SK-N-SH (cell line): Measurements from ENCODE around the gene PKNOX1. TPM values are rescaled to one million over a fixed set of nuclear protein-coding genes. Genes with fewer than 3 reads are reported as not detected.

ENCODE experiments used
- CTCF ChIA-PET: fragments of 300-600, 350-600 bp; formaldehyde crosslinking; extraction: SDS; loops from one replicate; lab custom pipeline; 2021; lab: Yijun Ruan, JAX
- POLR2A ChIA-PET: fragments of 350-600 bp; sonication (Branson Sonifier 250); formaldehyde crosslinking; extraction: SDS; loops from one replicate; lab custom pipeline; 2020; ENCODE audit warnings: antibody characterized with exemption, inconsistent platforms; lab: Yijun Ruan, JAX
- DNase-seq: peaks from one replicate; pipeline ENCODE4 v3.0.0; 2012
- H2AFZ ChIP-seq: fragments of 200-600 bp; sonication (generic); 2 replicates; pipeline ENCODE4 v1.8.1; 2016; ENCODE audit warnings: antibody characterized with exemption, mild to moderate bottlenecking, low read depth
- H3F3A ChIP-seq: fragments of 200-600 bp; sonication (generic); replicated peaks from 2 replicates; pipeline ENCODE3; 2016; ENCODE audit warnings: antibody characterized with exemption, mild to moderate bottlenecking; ENCODE audit not compliant: insufficient read depth
- H3K27ac ChIP-seq, 2 experiments: fragments of 200-500 bp in 1 of 2; fragments of 200-600 bp in 1 of 2; sonication (Bioruptor generic) in 1 of 2; sonication (generic), shearing (Covaris generic) in 1 of 2; 2 replicates each; pipeline versions ENCODE4 v1.5.1 to v1.6.1; 2014 to 2016; ENCODE audit warnings: low read depth in 2 of 2, inconsistent platforms in 1 of 2, low read length in 1 of 2, mild to moderate bottlenecking in 1 of 2, mixed read lengths in 1 of 2
- H3K27me3 ChIP-seq: fragments of 200-600 bp; sonication (generic), shearing (Covaris generic); 2 replicates; pipeline ENCODE4 v1.6.1; 2016; ENCODE audit warnings: mixed run types; ENCODE audit not compliant: insufficient read depth
- H3K36me3 ChIP-seq, 2 experiments: fragments of 200-500 bp in 1 of 2; fragments of 200-600 bp in 1 of 2; sonication (Bioruptor generic) in 1 of 2; sonication (generic) in 1 of 2; replicated peaks in 1 of 2; 2 replicates each; pipeline versions ENCODE3 to v1.5.1; 2014 to 2016; ENCODE audit warnings: low read length in 1 of 2, mild to moderate bottlenecking in 1 of 2; ENCODE audit not compliant: insufficient read depth in 2 of 2, control insufficient read depth in 1 of 2
- H3K4me1 ChIP-seq, 2 experiments: fragments of 200-500 bp in 1 of 2; fragments of 200-600 bp in 1 of 2; sonication (Bioruptor generic) in 1 of 2; sonication (generic), shearing (Covaris generic) in 1 of 2; 2 replicates each; pipeline versions ENCODE4 v1.5.1 to v1.6.1; 2014 to 2016; ENCODE audit warnings: low read depth in 1 of 2, low read length in 1 of 2, mixed run types in 1 of 2; ENCODE audit not compliant: insufficient read depth in 2 of 2, control insufficient read depth in 1 of 2
- H3K4me2 ChIP-seq: fragments of 200-600 bp; sonication (generic), shearing (Covaris generic); 2 replicates; pipeline ENCODE4 v1.6.1; 2017; ENCODE audit warnings: mixed run types
- H3K4me3 ChIP-seq, 2 experiments: fragments of 200-500 bp in 1 of 2; fragments of 200-600 bp in 1 of 2; sonication (Bioruptor generic) in 1 of 2; sonication (generic), shearing (Covaris generic) in 1 of 2; 2 replicates each; pipeline versions ENCODE4 v1.5.1 to v1.8.1; 2014 to 2016; ENCODE audit warnings: low read depth in 2 of 2, inconsistent platforms in 1 of 2, low read length in 1 of 2, mild to moderate bottlenecking in 1 of 2, mixed read lengths in 1 of 2, moderate library complexity in 1 of 2
- H3K79me2 ChIP-seq: fragments of 200-600 bp; sonication (generic); 2 replicates; pipeline ENCODE4 v1.8.1; 2017; ENCODE audit warnings: mild to moderate bottlenecking; ENCODE audit not compliant: insufficient read depth
- H3K9ac ChIP-seq: fragments of 200-600 bp; sonication (generic); 2 replicates; pipeline ENCODE4 v1.6.1; 2017; ENCODE audit warnings: mixed run types
- H3K9me2 ChIP-seq: fragments of 200-600 bp; sonication (generic); 2 replicates; pipeline ENCODE4 v1.6.1; 2017; ENCODE audit warnings: mixed run types
- H3K9me3 ChIP-seq: fragments of 200-600 bp; sonication (generic); 2 replicates; pipeline ENCODE4 v1.6.1; 2017; ENCODE audit warnings: mixed run types, mild to moderate bottlenecking, moderate library complexity
- H4K20me1 ChIP-seq: fragments of 200-600 bp; sonication (generic); 2 replicates; pipeline ENCODE4 v1.6.1; 2017; ENCODE audit warnings: mild to moderate bottlenecking, mixed run types; ENCODE audit not compliant: insufficient read depth
- CHD2 ChIP-seq: fragments of 150-350 bp; IDR thresholded peaks from 2 replicates; pipeline ENCODE4 v1.6.1; 2018; ENCODE audit warnings: low read length; ENCODE audit not compliant: partially characterized antibody
- EP300 ChIP-seq, 2 experiments: IDR thresholded peaks; 2 replicates each; pipeline versions ENCODE4 v1.4.0 to v1.6.1; 2012; ENCODE audit warnings: borderline replicate concordance in 1 of 2, low read depth in 1 of 2, low read length in 1 of 2
- EZH2phosphoT487 ChIP-seq: fragments of 200-600 bp; sonication (generic); IDR thresholded peaks from 2 replicates; pipeline ENCODE4 v1.6.1; 2017; ENCODE audit warnings: low read depth, mixed run types, mild to moderate bottlenecking, antibody characterized with exemption, moderate library complexity, borderline replicate concordance
- FOSL2 ChIP-seq: IDR thresholded peaks from 2 replicates; pipeline ENCODE4 v1.4.0; 2012; ENCODE audit warnings: low read depth, mild to moderate bottlenecking, moderate library complexity, borderline replicate concordance
- GABPA ChIP-seq: IDR thresholded peaks from 2 replicates; pipeline ENCODE4 v1.4.0; 2012; ENCODE audit warnings: low read depth, mild to moderate bottlenecking
- JUND ChIP-seq: IDR thresholded peaks from 2 replicates; pipeline ENCODE4 v1.4.0; 2012
- SIN3A ChIP-seq: IDR thresholded peaks from 2 replicates; pipeline ENCODE4 v1.6.1; 2012; ENCODE audit warnings: low read depth, mild to moderate bottlenecking, low read length, moderate library complexity, borderline replicate concordance
- TAF1 ChIP-seq: IDR thresholded peaks from 2 replicates; pipeline ENCODE4 v1.6.1; 2012; ENCODE audit warnings: low read depth, mild to moderate bottlenecking, low read length, moderate library complexity, borderline replicate concordance
- TEAD4 ChIP-seq: IDR thresholded peaks from 2 replicates; pipeline ENCODE4 v1.4.0; 2012; ENCODE audit warnings: mild to moderate bottlenecking, borderline replicate concordance; ENCODE audit not compliant: insufficient read depth
- YY1 ChIP-seq: IDR thresholded peaks from 2 replicates; pipeline ENCODE4 v1.4.0; 2012; ENCODE audit warnings: low read depth, mild to moderate bottlenecking
- WGBS: methylation state at CpG from one replicate; pipeline ENCODE4 v1.1.6; 2017; ENCODE audit warnings: low lambda C conversion rate; 5-methylcytosine and 5-hydroxymethylcytosine counted together
- polyA plus RNA-seq, 3 experiments: library from polyadenylated mRNA; depleted of rRNA; stranded (reverse); fragments of >200 nt; gene quantifications; 2 replicates each; pipeline ENCODE4 v1.2.3, GENCODE V29; 2012
- TF ChIP-seq, protein P1 (sequence below): IDR thresholded peaks from 2 replicates; pipeline ENCODE4 v1.6.1; 2012; ENCODE audit warnings: mild to moderate bottlenecking, low read depth, low read length, moderate library complexity
- TF ChIP-seq, protein P2 (sequence below): fragments of 150-350 bp; IDR thresholded peaks from 2 replicates; pipeline ENCODE4 v1.6.1; 2017; ENCODE audit warnings: antibody characterized with exemption, low read length, low read depth, borderline replicate concordance
- TF ChIP-seq, protein P3 (sequence below): fragments of 150-350 bp; IDR thresholded peaks from 2 replicates; pipeline ENCODE4 v1.6.1; 2016; ENCODE audit warnings: mild to moderate bottlenecking, low read depth, low read length

The PKNOX1 gene
- polyA plus RNA-seq, 1 of the 3 experiments (the other 2 are of a cell fraction), result 21.7 TPM

DNA sequence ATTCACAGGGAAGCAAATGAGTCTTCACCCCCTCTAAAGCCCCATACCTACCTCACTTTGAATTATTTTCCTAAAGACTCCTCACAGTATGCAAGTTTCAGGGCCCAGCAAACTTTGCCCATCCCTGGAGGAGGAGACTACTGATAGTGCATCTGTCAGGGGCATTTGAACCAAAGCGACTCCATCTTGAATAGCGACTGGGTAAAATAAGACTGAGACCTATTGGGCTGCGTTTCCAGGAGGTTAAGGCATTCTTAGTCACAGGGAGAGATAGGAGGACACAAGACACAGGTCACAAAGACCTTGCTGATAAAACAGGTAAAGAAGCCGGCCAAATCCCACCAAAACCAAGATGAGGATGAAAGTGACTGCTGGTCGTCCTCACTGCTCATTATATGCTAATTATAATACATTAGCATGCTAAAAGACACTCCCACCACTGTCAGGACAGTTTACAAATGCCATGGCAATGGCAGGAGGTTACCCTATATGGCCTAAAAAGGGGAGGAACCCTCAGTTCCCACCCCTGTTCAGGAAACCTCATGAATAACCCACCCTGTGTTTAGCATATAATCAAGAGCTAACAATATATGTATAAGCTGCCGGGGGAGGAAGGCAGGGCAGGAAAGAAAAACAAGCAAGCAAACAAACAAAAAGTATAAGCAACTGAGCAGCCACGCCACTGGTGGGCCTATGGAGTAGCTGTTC lies 3.3 kb upstream of the PKNOX1 start:
- Histone ChIP-seq H3K4me1 (peaks cover 0 to 7% of the 10 kb centered on the region in 2 experiments; a peak in 1 of 4 replicates), H2AFZ (peak overlapping the region; percentile 22; the same call in 1 of the 2 replicates), H3K27me3 (no peaks in the 10 kb centered on the region), H3K9me2 (no peaks in the 10 kb centered on the region), H3K27ac (no peak overlapping the region), H3K36me3 (no peaks in the 10 kb centered on the region), H3K79me2 (peaks cover 6% of the 10 kb centered on the region), H3K4me3 (no peak overlapping the region), H3F3A (no peaks in the 10 kb centered on the region), H3K9me3 (no peaks in the 10 kb centered on the region), H3K4me2 (no peak overlapping the region), H3K9ac (no peak overlapping the region), H4K20me1 (no peaks in the 10 kb centered on the region)
- 72% methylated on average over 7 of the region's 7 CpGs for WGBS
- POLR2A ChIA-PET, result no interaction called here
- CTCF ChIA-PET, result interaction anchor here (0.6 kb wide), 1 partner anchor 378 kb away, joined by 3 read pairs; no protein-coding TSS in a partner anchor
- DNase-seq, result no peak
- TF ChIP-seq TAF1 (no peak), FOSL2 (no peak), EZH2phosphoT487 (no peak), YY1 (no peak), SIN3A (no peak), EP300 (IDR thresholded peaks at IDR 0.05; ENCODE audit: borderline replicate concordance in 1 of 2, low read depth in 1 of 2, low read length in 1 of 2) (no peak), CHD2 (no peak), TEAD4 (no peak), JUND (no peak), GABPA (no peak)
- TF ChIP-seq, protein P1, sequence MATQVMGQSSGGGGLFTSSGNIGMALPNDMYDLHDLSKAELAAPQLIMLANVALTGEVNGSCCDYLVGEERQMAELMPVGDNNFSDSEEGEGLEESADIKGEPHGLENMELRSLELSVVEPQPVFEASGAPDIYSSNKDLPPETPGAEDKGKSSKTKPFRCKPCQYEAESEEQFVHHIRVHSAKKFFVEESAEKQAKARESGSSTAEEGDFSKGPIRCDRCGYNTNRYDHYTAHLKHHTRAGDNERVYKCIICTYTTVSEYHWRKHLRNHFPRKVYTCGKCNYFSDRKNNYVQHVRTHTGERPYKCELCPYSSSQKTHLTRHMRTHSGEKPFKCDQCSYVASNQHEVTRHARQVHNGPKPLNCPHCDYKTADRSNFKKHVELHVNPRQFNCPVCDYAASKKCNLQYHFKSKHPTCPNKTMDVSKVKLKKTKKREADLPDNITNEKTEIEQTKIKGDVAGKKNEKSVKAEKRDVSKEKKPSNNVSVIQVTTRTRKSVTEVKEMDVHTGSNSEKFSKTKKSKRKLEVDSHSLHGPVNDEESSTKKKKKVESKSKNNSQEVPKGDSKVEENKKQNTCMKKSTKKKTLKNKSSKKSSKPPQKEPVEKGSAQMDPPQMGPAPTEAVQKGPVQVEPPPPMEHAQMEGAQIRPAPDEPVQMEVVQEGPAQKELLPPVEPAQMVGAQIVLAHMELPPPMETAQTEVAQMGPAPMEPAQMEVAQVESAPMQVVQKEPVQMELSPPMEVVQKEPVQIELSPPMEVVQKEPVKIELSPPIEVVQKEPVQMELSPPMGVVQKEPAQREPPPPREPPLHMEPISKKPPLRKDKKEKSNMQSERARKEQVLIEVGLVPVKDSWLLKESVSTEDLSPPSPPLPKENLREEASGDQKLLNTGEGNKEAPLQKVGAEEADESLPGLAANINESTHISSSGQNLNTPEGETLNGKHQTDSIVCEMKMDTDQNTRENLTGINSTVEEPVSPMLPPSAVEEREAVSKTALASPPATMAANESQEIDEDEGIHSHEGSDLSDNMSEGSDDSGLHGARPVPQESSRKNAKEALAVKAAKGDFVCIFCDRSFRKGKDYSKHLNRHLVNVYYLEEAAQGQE, result no peak
- TF ChIP-seq, protein P2, sequence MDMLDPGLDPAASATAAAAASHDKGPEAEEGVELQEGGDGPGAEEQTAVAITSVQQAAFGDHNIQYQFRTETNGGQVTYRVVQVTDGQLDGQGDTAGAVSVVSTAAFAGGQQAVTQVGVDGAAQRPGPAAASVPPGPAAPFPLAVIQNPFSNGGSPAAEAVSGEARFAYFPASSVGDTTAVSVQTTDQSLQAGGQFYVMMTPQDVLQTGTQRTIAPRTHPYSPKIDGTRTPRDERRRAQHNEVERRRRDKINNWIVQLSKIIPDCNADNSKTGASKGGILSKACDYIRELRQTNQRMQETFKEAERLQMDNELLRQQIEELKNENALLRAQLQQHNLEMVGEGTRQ, result no peak
- TF ChIP-seq, protein P3, sequence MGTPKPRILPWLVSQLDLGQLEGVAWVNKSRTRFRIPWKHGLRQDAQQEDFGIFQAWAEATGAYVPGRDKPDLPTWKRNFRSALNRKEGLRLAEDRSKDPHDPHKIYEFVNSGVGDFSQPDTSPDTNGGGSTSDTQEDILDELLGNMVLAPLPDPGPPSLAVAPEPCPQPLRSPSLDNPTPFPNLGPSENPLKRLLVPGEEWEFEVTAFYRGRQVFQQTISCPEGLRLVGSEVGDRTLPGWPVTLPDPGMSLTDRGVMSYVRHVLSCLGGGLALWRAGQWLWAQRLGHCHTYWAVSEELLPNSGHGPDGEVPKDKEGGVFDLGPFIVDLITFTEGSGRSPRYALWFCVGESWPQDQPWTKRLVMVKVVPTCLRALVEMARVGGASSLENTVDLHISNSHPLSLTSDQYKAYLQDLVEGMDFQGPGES, result no peak
